Fibroblast of the aortic adventitia (primary cell): ENCODE measurements around the gene RASAL2. TPM values are rescaled to one million over a fixed set of nuclear protein-coding genes. Genes with fewer than 3 reads are reported as not detected.

Experiments
- DNase-seq: peaks from one replicate; pipeline ENCODE4 v3.0.0-alpha.2; 2010; ENCODE audit warnings: low read depth
- H3K4me3 ChIP-seq: 2 replicates; pipeline ENCODE4 v1.5.1; 2011; ENCODE audit warnings: low read depth, mild to moderate bottlenecking, control low read depth, low read length, moderate library complexity
- total RNA-seq: library from RNA; depleted of rRNA; stranded (reverse); fragments of >200 nt; gene quantifications from 2 replicates; pipeline ENCODE4 v1.2.3, GENCODE V29; 2012; ENCODE audit warnings: low replicate concordance
- TF ChIP-seq, protein P1 (sequence below): IDR thresholded peaks from 2 replicates; pipeline ENCODE4 v1.5.1; 2011; ENCODE audit warnings: mild to moderate bottlenecking, low read length, control low read depth, inconsistent platforms; ENCODE audit not compliant: insufficient read depth

The RASAL2 gene
- total RNA-seq, 1 donor, result 30.5 TPM

- TF ChIP-seq, protein P1, sequence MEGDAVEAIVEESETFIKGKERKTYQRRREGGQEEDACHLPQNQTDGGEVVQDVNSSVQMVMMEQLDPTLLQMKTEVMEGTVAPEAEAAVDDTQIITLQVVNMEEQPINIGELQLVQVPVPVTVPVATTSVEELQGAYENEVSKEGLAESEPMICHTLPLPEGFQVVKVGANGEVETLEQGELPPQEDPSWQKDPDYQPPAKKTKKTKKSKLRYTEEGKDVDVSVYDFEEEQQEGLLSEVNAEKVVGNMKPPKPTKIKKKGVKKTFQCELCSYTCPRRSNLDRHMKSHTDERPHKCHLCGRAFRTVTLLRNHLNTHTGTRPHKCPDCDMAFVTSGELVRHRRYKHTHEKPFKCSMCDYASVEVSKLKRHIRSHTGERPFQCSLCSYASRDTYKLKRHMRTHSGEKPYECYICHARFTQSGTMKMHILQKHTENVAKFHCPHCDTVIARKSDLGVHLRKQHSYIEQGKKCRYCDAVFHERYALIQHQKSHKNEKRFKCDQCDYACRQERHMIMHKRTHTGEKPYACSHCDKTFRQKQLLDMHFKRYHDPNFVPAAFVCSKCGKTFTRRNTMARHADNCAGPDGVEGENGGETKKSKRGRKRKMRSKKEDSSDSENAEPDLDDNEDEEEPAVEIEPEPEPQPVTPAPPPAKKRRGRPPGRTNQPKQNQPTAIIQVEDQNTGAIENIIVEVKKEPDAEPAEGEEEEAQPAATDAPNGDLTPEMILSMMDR, result peak; percentile 72
- no peak overlapping the region for H3K4me3 ChIP-seq
- DNase-seq, result peak; percentile 83
Measured at GRCh38 chr1:178282949-178283367, 189.1 kb downstream of the RASAL2 start.

DNA sequence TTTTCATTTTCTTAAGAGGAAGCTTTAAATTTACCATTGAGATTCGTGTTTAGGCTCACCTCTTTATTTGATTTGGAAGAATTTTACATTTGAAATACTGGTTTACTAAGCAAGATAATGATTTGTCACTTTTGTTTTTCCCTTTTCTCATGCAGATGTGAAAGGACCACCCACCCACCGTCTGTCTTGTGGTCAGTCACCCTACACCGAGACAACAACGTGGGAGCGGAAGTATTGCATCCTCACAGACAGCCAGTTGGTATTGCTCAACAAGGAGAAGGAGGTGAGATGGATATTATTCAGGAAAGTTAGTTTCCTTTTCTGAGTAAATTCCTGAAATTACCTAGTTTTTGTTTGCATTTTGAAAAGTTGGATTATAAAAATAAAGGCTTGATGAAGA is 189.5 kb downstream of the RASAL2 start:
- TF ChIP-seq, protein P1, result no peak
- H3K4me3 ChIP-seq, result no peak overlapping the region
- DNase-seq, result no peak

- TF ChIP-seq, protein P1, result no peak
- no peak overlapping the region for H3K4me3 ChIP-seq
- DNase-seq, result no peak
Measured at GRCh38 chr1:178284058-178284457, 190.2 kb downstream of the RASAL2 start.

DNA sequence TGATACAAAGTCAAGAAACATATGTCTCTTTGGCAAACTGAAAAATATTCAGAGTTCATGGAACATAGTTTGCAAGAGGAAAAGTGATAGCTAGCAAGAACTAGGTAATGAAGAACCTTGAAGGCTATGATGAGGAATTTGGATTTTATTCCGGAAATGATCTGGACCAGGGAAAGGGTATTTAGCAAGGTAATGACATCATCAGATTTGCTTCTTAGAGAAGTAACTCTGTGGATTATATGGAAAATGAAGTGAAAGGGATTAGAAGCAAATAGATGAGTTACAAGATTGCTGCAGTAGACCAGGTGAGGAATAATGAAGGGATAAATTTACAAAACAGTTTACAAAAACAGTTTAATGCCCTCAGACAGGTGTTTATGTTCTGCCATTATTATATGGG is 197.3 kb downstream of the RASAL2 start:
- TF ChIP-seq, protein P1, result no peak
- no peak overlapping the region for H3K4me3 ChIP-seq
- no peak for DNase-seq

DNA sequence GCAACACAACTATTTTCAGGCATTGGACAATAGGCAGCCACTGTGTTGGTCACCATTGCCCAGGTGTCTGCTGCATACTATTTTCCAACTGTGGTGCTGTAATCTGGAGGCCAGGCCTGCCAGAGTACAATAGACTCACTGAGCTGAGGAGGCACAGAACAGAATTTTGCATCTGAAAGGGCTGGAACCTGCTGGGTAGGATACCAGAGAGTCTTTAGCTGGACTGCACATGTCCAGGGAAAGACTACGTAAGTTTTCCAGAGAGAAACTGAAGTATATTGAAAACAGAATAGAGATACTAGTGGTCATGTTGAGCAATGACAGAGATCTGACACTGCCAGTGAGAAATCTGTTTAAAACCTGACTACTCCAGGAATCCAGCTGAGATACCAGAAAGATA is 200.8 kb downstream of the RASAL2 start:
- no peak for DNase-seq
- no peak overlapping the region for H3K4me3 ChIP-seq
- TF ChIP-seq, protein P1, result no peak

- no peak overlapping the region for H3K4me3 ChIP-seq
Measured at GRCh38 chr1:178300352-178300699, 206.4 kb downstream of the RASAL2 start.

GRCh38 chr1:178301141-178301540 is 207.2 kb downstream of the RASAL2 start:
- no peak for DNase-seq
- TF ChIP-seq, protein P1, result no peak
- H3K4me3 ChIP-seq, result no peak overlapping the region

More at GRCh38 chr1:178300352-178300699, 206.4 kb downstream of the RASAL2 start:
- TF ChIP-seq, protein P1, result no peak
- no peak for DNase-seq
